T-cell (primary cell): ENCODE data around the gene GIPC1. TPM values are rescaled to one million over a fixed set of nuclear protein-coding genes. Genes with fewer than 3 reads are reported as not detected.

Source experiments
- ATAC-seq, 4 experiments: fragments of 200-7000 bp in 3 of 4; fragments of 150-1000 bp in 1 of 4; cut with Tn5 transposase; replicated peaks in 1 of 4; 1 replicate in 3 of 4; 2 replicates in 1 of 4; pipeline ENCODE4 v1.10.0; 2021; ENCODE audit warnings: moderate library complexity in 3 of 4, mild to moderate bottlenecking in 2 of 4, moderate number of reproducible peaks in 1 of 4
- CTCF ChIA-PET, 2 donors: fragments of 300-600 bp; sonication (Branson Sonifier 250); formaldehyde crosslinking; loops; one replicate each; lab custom pipeline; 2022; ENCODE audit warnings: antibody characterized with exemption in 2 of 2; lab: Charles Lee
- POLR2A ChIA-PET, 2 donors: fragments of 300-600 bp; sonication (Branson Sonifier 250); formaldehyde crosslinking; loops; one replicate each; lab custom pipeline; 2022; ENCODE audit warnings: antibody characterized with exemption in 2 of 2; lab: Charles Lee
- DNase-seq, 35 experiments: peaks; one replicate each; pipeline versions ENCODE4 v3.0.0 to v3.0.0-alpha.2; 2013 to 2023
- H3K27ac ChIP-seq: one replicate; pipeline ENCODE4 v1.5.1; 2013; ENCODE audit warnings: low read length
- H3K27me3 ChIP-seq, 2 experiments: replicated peaks in 1 of 2; 1 replicate in 1 of 2; 2 replicates in 1 of 2; pipeline versions ENCODE4 v1.6.1 to v1.7.0; 2013; ENCODE audit warnings: low read length in 1 of 2, mixed read lengths in 1 of 2; ENCODE audit not compliant: control insufficient read depth in 2 of 2, insufficient read depth in 2 of 2; ENCODE audit errors: extremely low read depth in 1 of 2
- H3K36me3 ChIP-seq, 2 donors: 1 replicate in 1 of 2; 2 replicates in 1 of 2; pipeline versions ENCODE4 v1.6.1 to v1.7.0; 2013; ENCODE audit warnings: low read length in 1 of 2; ENCODE audit not compliant: control insufficient read depth in 2 of 2, insufficient read depth in 1 of 2; ENCODE audit errors: extremely low read depth in 1 of 2
- H3K4me1 ChIP-seq, 2 experiments: 1 replicate in 1 of 2; 2 replicates in 1 of 2; pipeline versions ENCODE4 v1.6.1 to v1.7.0; 2013; ENCODE audit warnings: low read length in 2 of 2, mixed read lengths in 1 of 2; ENCODE audit not compliant: insufficient read depth in 2 of 2, control insufficient read depth in 1 of 2; ENCODE audit errors: extremely low read depth in 1 of 2
- H3K4me3 ChIP-seq, 2 donors: 1 replicate in 1 of 2; 2 replicates in 1 of 2; pipeline versions ENCODE4 v1.5.1 to v1.7.0; 2013; ENCODE audit warnings: mild to moderate bottlenecking in 2 of 2, low read length in 1 of 2, moderate library complexity in 1 of 2; ENCODE audit not compliant: control insufficient read depth in 1 of 2; ENCODE audit errors: extremely low read depth in 1 of 2
- H3K9me3 ChIP-seq: 2 replicates; pipeline ENCODE4 v1.7.0; 2013
- H3K27ac Mint-ChIP-seq, 2 donors: one replicate each; pipeline ENCODE4 v1.8.0; 2020 to 2021; ENCODE audit warnings: mild to moderate bottlenecking in 2 of 2, mixed read lengths in 2 of 2
- H3K27me3 Mint-ChIP-seq, 2 donors: one replicate each; pipeline ENCODE4 v1.8.0; 2021 to 2022; ENCODE audit warnings: mixed read lengths in 2 of 2
- H3K36me3 Mint-ChIP-seq: one replicate; pipeline ENCODE4 v1.8.0; 2021; ENCODE audit warnings: mixed read lengths
- H3K4me1 Mint-ChIP-seq, 3 donors: one replicate each; pipeline ENCODE4 v1.8.0; 2020 to 2022; ENCODE audit warnings: mixed read lengths in 3 of 3, mild to moderate bottlenecking in 1 of 3
- H3K4me3 Mint-ChIP-seq, 3 donors: one replicate each; pipeline ENCODE4 v1.8.0; 2020 to 2022; ENCODE audit warnings: mild to moderate bottlenecking in 3 of 3, mixed read lengths in 3 of 3, moderate library complexity in 3 of 3
- H3K9me3 Mint-ChIP-seq, 3 donors: one replicate each; pipeline ENCODE4 v1.8.0; 2020 to 2022; ENCODE audit warnings: mixed read lengths in 3 of 3
- WGBS: methylation state at CpG from one replicate; pipeline ENCODE4 v1.1.5; 2013; ENCODE audit warnings: missing lambda C conversion rate; ENCODE audit not compliant: insufficient coverage; 5-methylcytosine and 5-hydroxymethylcytosine counted together
- total RNA-seq, 35 experiments: library from RNA in 6 of 35; stranded (reverse) in 6 of 35; fragments of 120-200 nt in 1 of 35; gene quantifications; one replicate each; pipeline versions ENCODE4 v1.2.1 to v1.2.4 and lab custom pipeline; 2013 to 2026

The GIPC1 gene
- total RNA-seq, 5 donors from 2014 or later (not counting 1 experiment from before 2014, with no cell fraction given): 27.5 to 44.4 (median 35.4) TPM

DNA sequence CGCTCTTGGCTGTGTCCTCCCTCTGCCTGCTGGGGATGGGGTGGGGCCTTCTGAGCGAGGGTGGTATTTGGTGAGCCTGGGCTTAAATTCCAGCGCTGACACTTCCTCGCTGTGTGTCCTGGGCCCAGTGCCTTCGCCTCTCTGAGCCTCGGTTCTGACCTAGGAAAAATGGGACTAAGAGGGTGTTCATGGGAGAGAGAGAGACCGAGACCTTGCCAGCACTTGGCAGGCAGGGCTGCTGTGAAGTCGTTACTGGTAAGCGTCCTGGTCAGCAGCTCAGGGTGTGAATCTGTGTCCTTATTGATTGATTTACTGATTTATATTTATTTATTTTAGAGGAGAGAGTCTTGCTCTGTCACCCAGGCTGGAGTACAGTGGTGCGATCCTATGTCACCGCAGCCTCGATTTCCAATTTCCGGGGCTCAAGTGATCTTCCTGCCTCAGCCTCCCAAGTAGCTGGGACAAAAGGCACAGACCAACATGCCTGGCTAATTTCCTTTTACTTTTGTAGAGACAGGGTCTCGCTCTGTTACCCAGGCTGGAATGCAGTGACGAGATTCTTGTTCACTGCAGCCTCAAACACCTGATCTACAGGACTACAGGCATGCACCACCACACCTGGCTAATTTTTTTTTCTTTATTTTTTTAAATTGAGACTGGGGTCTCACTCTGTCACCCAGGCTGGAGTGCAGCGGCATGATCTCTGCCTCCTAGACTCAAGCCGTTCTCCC is 60.4 kb downstream of the GIPC1 start:
- Histone ChIP-seq H3K36me3 (peaks cover 0 to 9% of the 10 kb centered on the region in 2 donors), H3K4me1 (peaks cover 16 to 71% of the 10 kb centered on the region in 2 experiments), H3K27me3 (peaks cover 0 to 9% of the 10 kb centered on the region in 2 experiments), H3K9me3 (no peaks in the 10 kb centered on the region), H3K4me3 (no peak overlapping the region), H3K27ac (no peak overlapping the region)
- ChIA-PET CTCF (interaction anchor here in 1 of 2 donors (0.5 kb wide), 1 partner anchor 846 kb away, joined by 3 read pairs; no protein-coding TSS in a partner anchor), POLR2A (no interaction called here)
- Mint-ChIP-seq H3K27ac (peak overlapping the region; percentile 92 to 94), H3K4me1 (peaks cover 62 to 74% (median 66%) of the 10 kb centered on the region in 3 donors), H3K36me3 (peaks cover 4% of the 10 kb centered on the region), H3K9me3 (no peaks in the 10 kb centered on the region), H3K4me3 (peak overlapping the region; percentile 44 to 79 (median 52)), H3K27me3 (no peaks in the 10 kb centered on the region)
- DNase-seq: no peak
- WGBS: 91% methylated on average over 13 of the region's 17 CpGs
- ATAC-seq: no peak

GRCh38 chr19:14434543-14435319 is 61.2 kb downstream of the GIPC1 start:
- peak overlapping the region; percentile 73 to 80 (median 79) for H3K4me3 Mint-ChIP-seq
- H3K27me3 ChIP-seq: peaks cover 0 to 9% of the 10 kb centered on the region in 2 experiments
- peaks cover 0 to 9% of the 10 kb centered on the region in 2 donors for H3K36me3 ChIP-seq
- H3K4me3 ChIP-seq: peak overlapping the region in 1 of 2 donors; percentile 46
- no peaks in the 10 kb centered on the region for H3K9me3 Mint-ChIP-seq
- H3K27ac Mint-ChIP-seq: peak overlapping the region; percentile 92 to 94
- H3K27me3 Mint-ChIP-seq: no peaks in the 10 kb centered on the region
- no peaks in the 10 kb centered on the region for H3K9me3 ChIP-seq
- ChIA-PET POLR2A (no interaction called here), CTCF (interaction anchor here in 1 of 2 donors (0.5 kb wide), 1 partner anchor 845 kb away, joined by 3 read pairs; no protein-coding TSS in a partner anchor)
- ATAC-seq (peak in 1 of 4 experiments; percentile 7), DNase-seq (peak in 6 of 35 experiments; percentile 19 to 49 (median 34))
- H3K4me1 Mint-ChIP-seq: peaks cover 54 to 67% (median 59%) of the 10 kb centered on the region in 3 donors
- H3K36me3 Mint-ChIP-seq: no peaks in the 10 kb centered on the region
- WGBS: 89% methylated on average over 20 of the region's 23 CpGs
- H3K27ac ChIP-seq: peak overlapping the region; percentile 83
- peaks cover 13 to 63% of the 10 kb centered on the region in 2 experiments for H3K4me1 ChIP-seq

- H3K27me3 Mint-ChIP-seq: no peaks in the 10 kb centered on the region
- peaks cover 0 to 7% of the 10 kb centered on the region in 2 donors for H3K36me3 ChIP-seq
- H3K27ac Mint-ChIP-seq: peak overlapping the region; percentile 92 to 94
- CTCF ChIA-PET: interaction anchor here in 1 of 2 donors (0.7 kb wide), 1 partner anchor 16 kb away, joined by 6 read pairs; no protein-coding TSS in a partner anchor
- peaks cover 7 to 54% of the 10 kb centered on the region in 2 experiments for H3K4me1 ChIP-seq
- H3K36me3 Mint-ChIP-seq: no peaks in the 10 kb centered on the region
- H3K4me3 ChIP-seq: peak overlapping the region; percentile 46 to 86
- H3K9me3 ChIP-seq: no peaks in the 10 kb centered on the region
- H3K4me1 Mint-ChIP-seq: peaks cover 47 to 58% (median 51%) of the 10 kb centered on the region in 3 donors
- H3K9me3 Mint-ChIP-seq: no peaks in the 10 kb centered on the region
- peak overlapping the region; percentile 73 to 80 (median 79) for H3K4me3 Mint-ChIP-seq
- whole genome bisulfite sequencing: 2% methylated on average over 33 of the region's 52 CpGs
- peaks cover 0 to 9% of the 10 kb centered on the region in 2 experiments for H3K27me3 ChIP-seq
- peak; percentile 64 to 73 (median 66) for ATAC-seq
- peak overlapping the region; percentile 83 for H3K27ac ChIP-seq
- DNase-seq: peak in 32 of 35 experiments; percentile 20 to 65 (median 46)
- POLR2A ChIA-PET: interaction anchor here (0.5 to 0.6 kb wide), 2 partner anchors 81 to 1658 kb away, joined by 3 to 12 read pairs; partner anchors contain the start of gene HOOK2 (in 1 of the 2)
These were observed 62.1 kb downstream of the GIPC1 start for GRCh38 chr19:14433554-14434501.

- Histone ChIP-seq H3K36me3 (peaks cover 0 to 7% of the 10 kb centered on the region in 2 donors), H3K27ac (peak within 1 kb of the TSS; percentile 83), H3K27me3 (peaks cover 0 to 9% of the 10 kb centered on the region in 2 experiments), H3K4me3 (peak within 1 kb of the TSS; percentile 46 to 86), H3K9me3 (no peaks in the 10 kb centered on the region), H3K4me1 (peaks cover 7 to 48% of the 10 kb centered on the region in 2 experiments)
- peak within 1 kb of the TSS; percentile 83 to 88 (median 87) for H3K4me3 Mint-ChIP-seq
- no peaks in the 10 kb centered on the region for H3K9me3 Mint-ChIP-seq
- no peaks in the 10 kb centered on the region for H3K27me3 Mint-ChIP-seq
- WGBS: 3% methylated on average over 79 of the region's 85 CpGs
- peak in 8 of 35 experiments; percentile 29 to 60 (median 38) for DNase-seq
- ChIA-PET POLR2A (interaction anchor here in 1 of 2 donors (0.6 to 0.7 kb wide), 2 partner anchors 35 to 287 kb away, joined by 5 to 7 read pairs; no protein-coding TSS in a partner anchor), CTCF (interaction anchor here (0.6 to 0.7 kb wide), 4 partner anchors 13 to 297 kb away, joined by 3 to 10 read pairs (median 4); partner anchors contain the start of gene ASF1B (in 1 of the 2))
- no peaks in the 10 kb centered on the region for H3K36me3 Mint-ChIP-seq
- H3K27ac Mint-ChIP-seq: peak within 1 kb of the TSS; percentile 92 to 94
- peaks cover 39 to 49% (median 42%) of the 10 kb centered on the region in 3 donors for H3K4me1 Mint-ChIP-seq
- peak; percentile 38 to 47 (median 44) for ATAC-seq
These were observed 63.0 kb downstream of the GIPC1 start, which contains the start of gene PKN1 for GRCh38 chr19:14432791-14433553. TSS of gene PKN1 (plus strand) at chr19:14433306. CDS start at chr19:14433522, 216 bp downstream.

DNA sequence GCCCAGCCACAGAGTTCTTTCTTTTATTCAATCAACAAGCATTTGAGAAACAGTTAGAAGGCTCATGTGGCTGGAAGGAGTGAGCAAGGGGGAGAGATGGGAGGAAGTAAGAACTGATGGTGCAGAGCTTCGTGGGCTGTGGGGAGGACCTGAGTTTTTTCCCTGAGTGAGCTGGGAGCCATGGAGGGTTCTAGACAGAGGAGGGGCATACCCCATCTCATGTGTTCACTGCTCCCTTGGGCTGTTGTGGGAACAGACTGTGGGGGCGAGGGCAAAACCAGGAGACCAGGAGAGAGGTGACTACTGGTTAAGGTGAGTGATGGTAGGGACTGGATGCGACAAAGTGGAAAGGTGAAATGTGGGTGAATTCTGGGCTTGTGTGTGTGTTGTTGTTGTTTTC is 65.2 kb downstream of the GIPC1 start:
- ATAC-seq: no peak
- H3K4me3 ChIP-seq: no peak overlapping the region
- POLR2A ChIA-PET: no interaction called here
- Mint-ChIP-seq H3K36me3 (no peaks in the 10 kb centered on the region), H3K27me3 (no peaks in the 10 kb centered on the region), H3K4me1 (peaks cover 27 to 36% (median 31%) of the 10 kb centered on the region in 3 donors), H3K9me3 (no peaks in the 10 kb centered on the region), H3K27ac (peak overlapping the region in 1 of 2 donors; percentile 48), H3K4me3 (peak overlapping the region in 2 of 3 donors; percentile 17 to 29)
- H3K27ac ChIP-seq: no peak overlapping the region
- peaks cover 0 to 9% of the 10 kb centered on the region in 2 experiments for H3K27me3 ChIP-seq
- peaks cover 0 to 3% of the 10 kb centered on the region in 2 donors for H3K36me3 ChIP-seq
- H3K4me1 ChIP-seq: peaks cover 7 to 36% of the 10 kb centered on the region in 2 experiments
- CTCF ChIA-PET: interaction anchor here in 1 of 2 donors (1.5 kb wide), 1 partner anchor 10 kb away, joined by 3 read pairs; no protein-coding TSS in a partner anchor
- H3K9me3 ChIP-seq: no peaks in the 10 kb centered on the region
- no peak for DNase-seq
- WGBS: 100% methylated on average over 1 of the region's 3 CpGs
